Lower lobe of right lung (tissue), 2 donors: ENCODE results near the gene RNF166. TPM values are rescaled to one million over a fixed set of nuclear protein-coding genes. Genes with fewer than 3 reads are reported as not detected.

Experiments used
- ATAC-seq, 2 donors: fragments of 200-7000 bp; cut with Tn5 transposase; one replicate each; pipeline ENCODE4 v1.9.1; 2020 to 2022; ENCODE audit warnings: mild to moderate bottlenecking in 2 of 2, moderate library complexity in 2 of 2
- DNase-seq: peaks from one replicate; pipeline ENCODE4 v3.0.0-alpha.2; 2020
- H3K27ac ChIP-seq: fragments of 200-600 bp; one replicate; pipeline ENCODE4 v1.8.0; 2022
- H3K27me3 ChIP-seq: fragments of 200-600 bp; one replicate; pipeline ENCODE4 v1.8.0; 2022; ENCODE audit warnings: low read depth
- H3K36me3 ChIP-seq: fragments of 200-600 bp; one replicate; pipeline ENCODE4 v1.8.0; 2022; ENCODE audit warnings: mild to moderate bottlenecking
- H3K4me1 ChIP-seq: fragments of 200-600 bp; one replicate; pipeline ENCODE4 v1.8.0; 2022
- H3K4me3 ChIP-seq: fragments of 200-600 bp; one replicate; pipeline ENCODE4 v1.8.0; 2022; ENCODE audit warnings: mild to moderate bottlenecking
- H3K9me3 ChIP-seq: fragments of 200-600 bp; one replicate; pipeline ENCODE4 v1.8.0; 2022
- CTCF ChIP-seq: fragments of 200-600 bp; IDR thresholded peaks from one replicate; pipeline ENCODE4 v1.8.0; 2022; ENCODE audit warnings: antibody characterized with exemption, mild to moderate bottlenecking
- intact Hi-C: fragments of 100-400 bp; cut with DNase I; formaldehyde crosslinking; loops from one replicate; pipeline ENCODE4 v1.11.0; 2022
- total RNA-seq: library from RNA; stranded (reverse); fragmentation: NEBNext Ultra II Directional; extraction: Animal tissue kit (Norgen Biotek cat#: 25700); gene quantifications from one replicate; pipeline ENCODE4 v1.2.1, GENCODE V29; 2021
- donor health status: DM: no; HTN: yes; CAD: no; lungs with severe emphysema.

Gene RNF166
- total RNA-seq, 1 donor from 2014 or later: 61.9 TPM

- Histone ChIP-seq H3K36me3 (peaks cover 4% of the 10 kb centered on the region), H3K4me3 (peak within 1 kb of the TSS; percentile 87), H3K27me3 (no peaks in the 10 kb centered on the region), H3K4me1 (peaks cover 26% of the 10 kb centered on the region), H3K27ac (peak within 1 kb of the TSS; percentile 91), H3K9me3 (no peaks in the 10 kb centered on the region)
- TF ChIP-seq CTCF: no peak
- DNase-seq (peak; percentile 97), ATAC-seq (peak; percentile 98 to 99)
- intact Hi-C loops: no loop called here
Observed at GRCh38 chr16:88662843-88663606, 43.2 kb downstream of the RNF166 start, which contains the start of gene MVD. MVD (minus strand) TSS chr16:88663091; CDS start chr16:88663080, 11 bp downstream.

DNA sequence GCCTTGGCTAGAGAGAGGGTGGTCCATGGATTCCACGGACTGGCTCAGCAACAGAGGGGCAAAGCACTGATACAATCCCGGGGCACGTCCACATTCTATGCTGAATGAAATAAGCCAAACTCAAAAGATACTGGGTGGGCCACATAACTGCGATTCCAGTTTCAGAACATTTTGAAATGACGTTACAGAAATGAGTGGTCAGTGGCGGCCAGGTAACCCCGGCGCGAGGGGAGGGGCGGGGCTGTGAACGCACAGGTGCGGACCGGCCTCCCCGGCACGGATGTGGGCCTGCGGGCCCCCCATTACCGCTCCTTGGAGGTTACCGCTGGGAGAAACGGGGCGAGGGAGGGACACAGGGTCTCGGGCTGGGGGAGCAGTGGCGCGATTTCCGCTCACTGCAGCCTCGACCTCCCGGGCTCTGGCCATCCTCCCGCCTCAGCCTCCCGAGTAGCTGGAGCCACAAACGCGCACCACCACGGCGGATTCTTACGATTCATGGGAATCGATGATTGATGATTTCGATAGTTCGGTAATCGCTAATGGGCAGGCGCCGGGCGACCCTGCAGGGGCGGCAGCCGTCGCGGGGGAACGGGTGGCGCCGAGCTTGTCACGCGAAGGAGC, 43.9 kb downstream of the RNF166 start:
- no peak for DNase-seq
- no peaks in the 10 kb centered on the region for H3K9me3 ChIP-seq
- H3K4me1 ChIP-seq: peaks cover 26% of the 10 kb centered on the region
- H3K27ac ChIP-seq: peak overlapping the region; percentile 91
- peak; percentile 4 to 31 for ATAC-seq
- H3K27me3 ChIP-seq: no peaks in the 10 kb centered on the region
- no peak for TF ChIP-seq CTCF
- H3K4me3 ChIP-seq: peak overlapping the region; percentile 87
- intact Hi-C loops: no loop called here
- peaks cover 10% of the 10 kb centered on the region for H3K36me3 ChIP-seq

DNA sequence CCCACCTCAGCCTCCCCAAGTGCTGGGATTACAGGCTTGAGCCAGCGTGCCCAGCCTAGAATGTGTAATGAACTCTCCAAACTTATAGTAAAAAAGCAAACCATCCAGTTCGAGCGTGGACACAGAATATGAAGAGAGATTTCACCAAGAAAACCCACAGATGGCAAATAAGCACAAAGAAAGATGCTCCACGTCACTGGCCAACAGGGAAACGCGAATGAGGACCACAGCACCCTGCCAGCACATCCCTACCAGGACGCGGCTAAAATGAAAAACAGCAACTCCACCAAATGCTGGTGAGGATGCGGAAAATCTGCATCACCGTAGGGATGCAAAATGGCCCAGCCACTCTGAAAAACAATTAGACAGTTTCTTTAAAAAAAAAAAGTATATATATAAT, 44.7 kb downstream of the RNF166 start:
- Histone ChIP-seq H3K36me3 (peaks cover 18% of the 10 kb centered on the region), H3K4me1 (peaks cover 26% of the 10 kb centered on the region), H3K9me3 (no peaks in the 10 kb centered on the region), H3K27ac (no peak overlapping the region), H3K27me3 (no peaks in the 10 kb centered on the region), H3K4me3 (no peak overlapping the region)
- intact Hi-C loops: no loop called here
- DNase-seq (no peak), ATAC-seq (no peak)
- no peak for TF ChIP-seq CTCF

DNA sequence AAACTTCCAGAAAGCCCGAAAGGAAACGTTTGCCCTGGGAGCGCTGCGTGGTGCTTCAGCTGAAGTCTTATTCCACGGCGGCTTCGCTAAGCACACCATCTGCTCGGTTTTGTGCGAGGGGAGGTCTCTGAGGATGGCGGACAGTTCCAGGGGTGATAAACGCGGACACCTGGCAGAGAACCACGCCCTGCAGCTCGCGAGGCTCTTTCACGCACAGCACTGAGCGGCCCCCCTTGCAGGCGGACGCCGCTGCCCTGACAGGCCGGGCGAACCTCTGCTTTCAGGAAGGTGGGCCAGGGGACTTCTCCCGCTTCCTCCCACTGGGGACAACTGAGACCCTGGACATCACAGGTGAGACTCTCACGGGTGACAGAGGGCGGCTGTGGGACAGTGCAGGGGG, 47.0 kb downstream of the RNF166 start:
- no peak overlapping the region for H3K4me3 ChIP-seq
- no peak overlapping the region for H3K27ac ChIP-seq
- no peak for TF ChIP-seq CTCF
- no peaks in the 10 kb centered on the region for H3K27me3 ChIP-seq
- no peak for DNase-seq
- no peak for ATAC-seq
- no peaks in the 10 kb centered on the region for H3K9me3 ChIP-seq
- intact Hi-C loops: no loop called here
- H3K4me1 ChIP-seq: peaks cover 21% of the 10 kb centered on the region
- peaks cover 41% of the 10 kb centered on the region for H3K36me3 ChIP-seq

GRCh38 chr16:88658714-88659113, 47.5 kb downstream of the RNF166 start:
- no peak for DNase-seq
- no peak for TF ChIP-seq CTCF
- peaks cover 46% of the 10 kb centered on the region for H3K36me3 ChIP-seq
- peaks cover 17% of the 10 kb centered on the region for H3K4me1 ChIP-seq
- H3K27me3 ChIP-seq: no peaks in the 10 kb centered on the region
- intact Hi-C loops: no loop called here
- no peak overlapping the region for H3K27ac ChIP-seq
- no peaks in the 10 kb centered on the region for H3K9me3 ChIP-seq
- H3K4me3 ChIP-seq: no peak overlapping the region
- ATAC-seq: no peak
